Liver (tissue), 3 donors: Measurements from ENCODE around the gene CACYBP.

Experiments used
- EGR1 ChIP-seq, 2 donors: IDR thresholded peaks; 2 replicates each; pipeline ENCODE4 v1.6.1; 2016 to 2018; ENCODE audit warnings: antibody characterized with exemption in 2 of 2, low read depth in 2 of 2
- RAD21 ChIP-seq, 2 donors: IDR thresholded peaks; 2 replicates each; pipeline ENCODE4 v1.6.1; 2016; ENCODE audit warnings: antibody characterized with exemption in 2 of 2, mild to moderate bottlenecking in 2 of 2
- SP1 ChIP-seq: IDR thresholded peaks from 2 replicates; pipeline ENCODE4 v1.6.1; 2018; ENCODE audit warnings: antibody characterized with exemption, mild to moderate bottlenecking
- TF ChIP-seq, protein P1 (sequence below): fragments of 150-350 bp; IDR thresholded peaks from 2 replicates; pipeline ENCODE4 v1.5.1; 2017; ENCODE audit warnings: improper control_type of control experiment, low read depth, low read length; ENCODE audit not compliant: missing input control
- TF ChIP-seq, protein P2 (sequence below): IDR thresholded peaks from 2 replicates; pipeline ENCODE4 v1.6.1; 2016; ENCODE audit warnings: antibody characterized with exemption, mild to moderate bottlenecking
- TF ChIP-seq, protein P3 (sequence below): IDR thresholded peaks from 2 replicates; pipeline ENCODE4 v1.6.1; 2016; ENCODE audit warnings: antibody characterized with exemption
- TF ChIP-seq, protein P4 (sequence below): IDR thresholded peaks from 2 replicates; pipeline ENCODE4 v1.6.1; 2016; ENCODE audit warnings: antibody characterized with exemption
- donor health status: healthy.
- donor health status: healthy.

DNA sequence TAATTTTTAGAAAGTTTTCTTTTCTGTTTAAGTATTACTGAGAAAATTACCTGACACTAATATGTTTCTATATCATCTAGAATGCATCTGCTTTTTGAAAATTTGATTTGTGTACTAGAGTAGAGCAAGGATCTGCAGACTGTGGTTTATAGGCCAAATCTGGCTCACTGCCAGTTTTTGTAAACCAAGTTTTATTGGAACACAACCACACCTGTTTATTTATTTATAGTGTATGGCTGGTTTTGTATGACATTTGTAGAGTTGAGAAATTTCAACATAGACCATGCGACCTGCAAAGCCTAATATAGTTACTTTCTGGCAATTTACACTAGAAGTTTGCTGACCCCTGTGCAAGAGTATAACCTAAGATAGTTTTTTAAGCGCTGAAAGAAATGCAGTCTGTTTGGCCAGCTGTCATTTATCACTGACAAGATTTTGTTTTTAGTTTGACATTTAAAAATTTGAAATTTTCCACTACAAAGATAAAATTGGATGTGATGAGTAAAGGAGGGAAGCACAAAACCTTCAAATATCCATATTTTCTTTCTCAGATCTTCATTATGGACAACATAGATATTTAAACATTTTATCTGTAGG is 36.1 kb upstream of the CACYBP start:
- TF ChIP-seq, protein P1, sequence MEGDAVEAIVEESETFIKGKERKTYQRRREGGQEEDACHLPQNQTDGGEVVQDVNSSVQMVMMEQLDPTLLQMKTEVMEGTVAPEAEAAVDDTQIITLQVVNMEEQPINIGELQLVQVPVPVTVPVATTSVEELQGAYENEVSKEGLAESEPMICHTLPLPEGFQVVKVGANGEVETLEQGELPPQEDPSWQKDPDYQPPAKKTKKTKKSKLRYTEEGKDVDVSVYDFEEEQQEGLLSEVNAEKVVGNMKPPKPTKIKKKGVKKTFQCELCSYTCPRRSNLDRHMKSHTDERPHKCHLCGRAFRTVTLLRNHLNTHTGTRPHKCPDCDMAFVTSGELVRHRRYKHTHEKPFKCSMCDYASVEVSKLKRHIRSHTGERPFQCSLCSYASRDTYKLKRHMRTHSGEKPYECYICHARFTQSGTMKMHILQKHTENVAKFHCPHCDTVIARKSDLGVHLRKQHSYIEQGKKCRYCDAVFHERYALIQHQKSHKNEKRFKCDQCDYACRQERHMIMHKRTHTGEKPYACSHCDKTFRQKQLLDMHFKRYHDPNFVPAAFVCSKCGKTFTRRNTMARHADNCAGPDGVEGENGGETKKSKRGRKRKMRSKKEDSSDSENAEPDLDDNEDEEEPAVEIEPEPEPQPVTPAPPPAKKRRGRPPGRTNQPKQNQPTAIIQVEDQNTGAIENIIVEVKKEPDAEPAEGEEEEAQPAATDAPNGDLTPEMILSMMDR, result no peak
- TF ChIP-seq SP1, result no peak
- TF ChIP-seq, protein P2, sequence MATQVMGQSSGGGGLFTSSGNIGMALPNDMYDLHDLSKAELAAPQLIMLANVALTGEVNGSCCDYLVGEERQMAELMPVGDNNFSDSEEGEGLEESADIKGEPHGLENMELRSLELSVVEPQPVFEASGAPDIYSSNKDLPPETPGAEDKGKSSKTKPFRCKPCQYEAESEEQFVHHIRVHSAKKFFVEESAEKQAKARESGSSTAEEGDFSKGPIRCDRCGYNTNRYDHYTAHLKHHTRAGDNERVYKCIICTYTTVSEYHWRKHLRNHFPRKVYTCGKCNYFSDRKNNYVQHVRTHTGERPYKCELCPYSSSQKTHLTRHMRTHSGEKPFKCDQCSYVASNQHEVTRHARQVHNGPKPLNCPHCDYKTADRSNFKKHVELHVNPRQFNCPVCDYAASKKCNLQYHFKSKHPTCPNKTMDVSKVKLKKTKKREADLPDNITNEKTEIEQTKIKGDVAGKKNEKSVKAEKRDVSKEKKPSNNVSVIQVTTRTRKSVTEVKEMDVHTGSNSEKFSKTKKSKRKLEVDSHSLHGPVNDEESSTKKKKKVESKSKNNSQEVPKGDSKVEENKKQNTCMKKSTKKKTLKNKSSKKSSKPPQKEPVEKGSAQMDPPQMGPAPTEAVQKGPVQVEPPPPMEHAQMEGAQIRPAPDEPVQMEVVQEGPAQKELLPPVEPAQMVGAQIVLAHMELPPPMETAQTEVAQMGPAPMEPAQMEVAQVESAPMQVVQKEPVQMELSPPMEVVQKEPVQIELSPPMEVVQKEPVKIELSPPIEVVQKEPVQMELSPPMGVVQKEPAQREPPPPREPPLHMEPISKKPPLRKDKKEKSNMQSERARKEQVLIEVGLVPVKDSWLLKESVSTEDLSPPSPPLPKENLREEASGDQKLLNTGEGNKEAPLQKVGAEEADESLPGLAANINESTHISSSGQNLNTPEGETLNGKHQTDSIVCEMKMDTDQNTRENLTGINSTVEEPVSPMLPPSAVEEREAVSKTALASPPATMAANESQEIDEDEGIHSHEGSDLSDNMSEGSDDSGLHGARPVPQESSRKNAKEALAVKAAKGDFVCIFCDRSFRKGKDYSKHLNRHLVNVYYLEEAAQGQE, result no peak
- TF ChIP-seq, protein P3, sequence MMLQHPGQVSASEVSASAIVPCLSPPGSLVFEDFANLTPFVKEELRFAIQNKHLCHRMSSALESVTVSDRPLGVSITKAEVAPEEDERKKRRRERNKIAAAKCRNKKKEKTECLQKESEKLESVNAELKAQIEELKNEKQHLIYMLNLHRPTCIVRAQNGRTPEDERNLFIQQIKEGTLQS, result no peak
- TF ChIP-seq EGR1 (IDR thresholded peaks at IDR 0.05; ENCODE audit: low read depth in 2 of 2), result no peak
- no peak for TF ChIP-seq RAD21 (IDR thresholded peaks at IDR 0.05)
- TF ChIP-seq, protein P4, sequence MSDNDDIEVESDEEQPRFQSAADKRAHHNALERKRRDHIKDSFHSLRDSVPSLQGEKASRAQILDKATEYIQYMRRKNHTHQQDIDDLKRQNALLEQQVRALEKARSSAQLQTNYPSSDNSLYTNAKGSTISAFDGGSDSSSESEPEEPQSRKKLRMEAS, result no peak
